NT2/D1 (cell line): ENCODE measurements around the gene OR1A2.
"Not testable (repeated sequence)": the region's sequence is repeated elsewhere in the genome, so short reads cannot be mapped to it uniquely, and the experiment has no call there.

ENCODE experiments used
- YY1 ChIP-seq: IDR thresholded peaks from 2 replicates; pipeline ENCODE4 v1.6.1; 2011; ENCODE audit not compliant: insufficient read length, insufficient read depth
- ZNF274 ChIP-seq: IDR thresholded peaks from 2 replicates; pipeline ENCODE4 v1.6.1; 2011; ENCODE audit warnings: mild to moderate bottlenecking, low read depth, low read length

DNA sequence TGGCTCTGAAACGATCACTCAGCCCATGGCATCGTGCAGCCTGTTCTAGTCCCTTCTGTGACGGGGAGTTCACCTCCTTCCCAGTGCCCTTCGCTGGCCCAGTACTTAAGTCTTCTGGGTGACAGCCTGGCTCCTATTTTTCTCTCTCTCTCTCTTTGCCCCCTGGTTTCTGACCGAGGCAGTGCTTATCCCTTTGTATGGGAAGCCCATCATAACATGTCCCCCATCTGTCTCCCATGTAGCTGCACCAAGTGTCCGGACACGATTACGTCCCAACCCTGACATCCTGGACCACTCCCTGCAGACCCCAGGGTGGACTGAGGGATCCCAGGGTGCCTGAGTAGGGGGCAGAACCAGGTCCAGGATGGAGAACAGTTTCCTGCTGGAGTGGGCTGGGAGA lies 35.0 kb downstream of the OR1A2 start:
- not testable (repeated sequence) for TF ChIP-seq ZNF274, YY1
